SK-N-SH (cell line): ENCODE measurements around the gene ATP2B2.

Experiments
- ELF1 ChIP-seq: IDR thresholded peaks from 2 replicates; pipeline ENCODE4 v1.4.0; 2012
- EP300 ChIP-seq, 2 experiments: IDR thresholded peaks; 2 replicates each; pipeline versions ENCODE4 v1.4.0 to v1.6.1; 2012; ENCODE audit warnings: borderline replicate concordance in 1 of 2, low read depth in 1 of 2, low read length in 1 of 2
- EZH2phosphoT487 ChIP-seq: fragments of 200-600 bp; sonication (generic); IDR thresholded peaks from 2 replicates; pipeline ENCODE4 v1.6.1; 2017; ENCODE audit warnings: low read depth, mixed run types, mild to moderate bottlenecking, antibody characterized with exemption, moderate library complexity, borderline replicate concordance
- MXI1 ChIP-seq: IDR thresholded peaks from 2 replicates; pipeline ENCODE4 v1.6.1; 2012; ENCODE audit warnings: mild to moderate bottlenecking, low read depth, low read length, improper control_type of control experiment
- POLR2AphosphoS5 ChIP-seq: IDR thresholded peaks from 2 replicates; pipeline ENCODE4 v1.6.1; 2012; ENCODE audit warnings: low read depth, low read length
- RAD21 ChIP-seq: IDR thresholded peaks from 2 replicates; pipeline ENCODE4 v1.6.1; 2012; ENCODE audit warnings: mild to moderate bottlenecking, low read length
- SIN3A ChIP-seq: IDR thresholded peaks from 2 replicates; pipeline ENCODE4 v1.6.1; 2012; ENCODE audit warnings: low read depth, mild to moderate bottlenecking, low read length, moderate library complexity, borderline replicate concordance
- TAF1 ChIP-seq: IDR thresholded peaks from 2 replicates; pipeline ENCODE4 v1.6.1; 2012; ENCODE audit warnings: low read depth, mild to moderate bottlenecking, low read length, moderate library complexity, borderline replicate concordance
- TCF12 ChIP-seq: IDR thresholded peaks from 2 replicates; pipeline ENCODE4 v1.4.0; 2012
- YY1 ChIP-seq: IDR thresholded peaks from 2 replicates; pipeline ENCODE4 v1.4.0; 2012; ENCODE audit warnings: low read depth, mild to moderate bottlenecking
- TF ChIP-seq, protein P1 (sequence below): fragments of 200-600 bp; sonication (generic); IDR thresholded peaks from 2 replicates; pipeline ENCODE4 v1.6.1; 2017; ENCODE audit warnings: antibody characterized with exemption, mild to moderate bottlenecking, moderate library complexity
- TF ChIP-seq, protein P2 (sequence below): IDR thresholded peaks from 2 replicates; pipeline ENCODE4; 2012
- TF ChIP-seq, protein P3 (sequence below): IDR thresholded peaks from 2 replicates; pipeline ENCODE4 v1.4.0; 2012; ENCODE audit warnings: low read depth, borderline replicate concordance

DNA sequence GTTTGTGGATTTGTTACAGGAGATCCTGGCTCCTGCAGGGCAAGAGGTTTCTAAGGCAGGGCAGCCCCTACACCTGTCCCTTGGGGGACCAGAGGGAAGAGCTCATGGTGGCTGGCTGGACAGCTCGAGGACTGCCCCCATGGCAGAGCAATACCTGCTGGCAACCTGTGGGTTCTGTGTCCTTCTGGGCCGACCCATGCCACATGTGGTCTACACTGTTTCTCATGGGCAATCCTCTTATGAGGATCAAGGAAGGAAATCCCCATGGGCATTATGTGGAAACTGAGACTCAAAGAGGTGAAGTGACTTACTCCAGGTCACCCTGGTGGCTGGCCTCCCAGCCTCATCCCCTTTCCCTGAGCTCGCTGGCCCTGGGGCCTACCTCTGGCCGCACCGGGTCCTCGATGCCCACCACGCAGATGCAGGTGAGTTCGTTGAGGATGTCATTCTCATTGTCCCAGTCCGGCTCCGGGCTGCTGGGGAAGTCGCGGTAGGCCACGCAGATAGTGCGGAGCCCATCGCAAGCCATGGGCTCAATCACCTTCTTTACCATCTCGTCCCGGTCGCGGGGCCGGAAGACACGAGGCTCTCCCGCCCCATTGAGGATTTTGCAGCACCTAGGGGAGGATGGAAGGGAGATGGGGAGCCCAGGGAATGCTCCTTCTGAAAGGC, 146.9 kb downstream of the ATP2B2 start:
- TF ChIP-seq, protein P1, sequence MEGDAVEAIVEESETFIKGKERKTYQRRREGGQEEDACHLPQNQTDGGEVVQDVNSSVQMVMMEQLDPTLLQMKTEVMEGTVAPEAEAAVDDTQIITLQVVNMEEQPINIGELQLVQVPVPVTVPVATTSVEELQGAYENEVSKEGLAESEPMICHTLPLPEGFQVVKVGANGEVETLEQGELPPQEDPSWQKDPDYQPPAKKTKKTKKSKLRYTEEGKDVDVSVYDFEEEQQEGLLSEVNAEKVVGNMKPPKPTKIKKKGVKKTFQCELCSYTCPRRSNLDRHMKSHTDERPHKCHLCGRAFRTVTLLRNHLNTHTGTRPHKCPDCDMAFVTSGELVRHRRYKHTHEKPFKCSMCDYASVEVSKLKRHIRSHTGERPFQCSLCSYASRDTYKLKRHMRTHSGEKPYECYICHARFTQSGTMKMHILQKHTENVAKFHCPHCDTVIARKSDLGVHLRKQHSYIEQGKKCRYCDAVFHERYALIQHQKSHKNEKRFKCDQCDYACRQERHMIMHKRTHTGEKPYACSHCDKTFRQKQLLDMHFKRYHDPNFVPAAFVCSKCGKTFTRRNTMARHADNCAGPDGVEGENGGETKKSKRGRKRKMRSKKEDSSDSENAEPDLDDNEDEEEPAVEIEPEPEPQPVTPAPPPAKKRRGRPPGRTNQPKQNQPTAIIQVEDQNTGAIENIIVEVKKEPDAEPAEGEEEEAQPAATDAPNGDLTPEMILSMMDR: no peak
- no peak for TF ChIP-seq POLR2AphosphoS5
- TF ChIP-seq YY1: no peak
- TF ChIP-seq TCF12: no peak
- TF ChIP-seq RAD21: no peak
- no peak for TF ChIP-seq MXI1
- TF ChIP-seq, protein P2, sequence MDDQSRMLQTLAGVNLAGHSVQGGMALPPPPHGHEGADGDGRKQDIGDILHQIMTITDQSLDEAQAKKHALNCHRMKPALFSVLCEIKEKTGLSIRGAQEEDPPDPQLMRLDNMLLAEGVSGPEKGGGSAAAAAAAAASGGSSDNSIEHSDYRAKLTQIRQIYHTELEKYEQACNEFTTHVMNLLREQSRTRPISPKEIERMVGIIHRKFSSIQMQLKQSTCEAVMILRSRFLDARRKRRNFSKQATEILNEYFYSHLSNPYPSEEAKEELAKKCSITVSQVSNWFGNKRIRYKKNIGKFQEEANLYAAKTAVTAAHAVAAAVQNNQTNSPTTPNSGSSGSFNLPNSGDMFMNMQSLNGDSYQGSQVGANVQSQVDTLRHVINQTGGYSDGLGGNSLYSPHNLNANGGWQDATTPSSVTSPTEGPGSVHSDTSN: no peak
- TF ChIP-seq EP300 (IDR thresholded peaks at IDR 0.05; ENCODE audit: borderline replicate concordance in 1 of 2, low read depth in 1 of 2, low read length in 1 of 2): no peak
- TF ChIP-seq SIN3A: no peak
- no peak for TF ChIP-seq EZH2phosphoT487
- TF ChIP-seq, protein P3, sequence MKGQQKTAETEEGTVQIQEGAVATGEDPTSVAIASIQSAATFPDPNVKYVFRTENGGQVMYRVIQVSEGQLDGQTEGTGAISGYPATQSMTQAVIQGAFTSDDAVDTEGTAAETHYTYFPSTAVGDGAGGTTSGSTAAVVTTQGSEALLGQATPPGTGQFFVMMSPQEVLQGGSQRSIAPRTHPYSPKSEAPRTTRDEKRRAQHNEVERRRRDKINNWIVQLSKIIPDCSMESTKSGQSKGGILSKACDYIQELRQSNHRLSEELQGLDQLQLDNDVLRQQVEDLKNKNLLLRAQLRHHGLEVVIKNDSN: no peak
- TF ChIP-seq TAF1: no peak
- TF ChIP-seq ELF1: no peak
